Activated CD8-positive, alpha-beta T cell treated with anti-CD3 and anti-CD28 coated beads for 36 hours (primary cell): ENCODE data around the gene PREX1. TPM values are rescaled to one million over a fixed set of nuclear protein-coding genes. Genes with fewer than 3 reads are reported as not detected.

ENCODE experiments used
- ATAC-seq: fragments of 200-7000 bp; cut with Tn5 transposase; one replicate; pipeline ENCODE4 v1.10.0; 2021; ENCODE audit warnings: mild to moderate bottlenecking, moderate library complexity
- CTCF ChIA-PET: fragments of 350-600 bp; sonication (Branson Sonifier 250); formaldehyde crosslinking; loops from one replicate; lab custom pipeline; 2021; ENCODE audit warnings: antibody characterized with exemption; lab: Charles Lee
- POLR2A ChIA-PET: fragments of 350-600 bp; sonication (Branson Sonifier 250); formaldehyde crosslinking; loops from one replicate; lab custom pipeline; 2021; ENCODE audit warnings: antibody characterized with exemption; lab: Charles Lee
- DNase-seq: peaks from one replicate; pipeline ENCODE4 v3.0.0-alpha.2; 2020
- H3K27ac Mint-ChIP-seq: one replicate; pipeline ENCODE4 v1.8.0; 2021; ENCODE audit warnings: mild to moderate bottlenecking, mixed read lengths
- H3K27me3 Mint-ChIP-seq: one replicate; pipeline ENCODE4 v1.8.0; 2021; ENCODE audit warnings: mixed read lengths
- H3K36me3 Mint-ChIP-seq: one replicate; pipeline ENCODE4 v1.8.0; 2021; ENCODE audit warnings: low read depth, mixed read lengths
- H3K4me1 Mint-ChIP-seq: one replicate; pipeline ENCODE4 v1.8.0; 2021; ENCODE audit warnings: low read depth, mixed read lengths
- H3K4me3 Mint-ChIP-seq: one replicate; pipeline ENCODE4 v1.8.0; 2021; ENCODE audit warnings: mild to moderate bottlenecking, moderate library complexity, mixed read lengths
- H3K9me3 Mint-ChIP-seq: one replicate; pipeline ENCODE4 v1.8.0; 2021; ENCODE audit warnings: mixed read lengths
- CTCF ChIP-seq: fragments of 200-600 bp; IDR thresholded peaks from one replicate; pipeline ENCODE4 v1.8.0; 2022; ENCODE audit warnings: antibody characterized with exemption, mild to moderate bottlenecking
- intact Hi-C: fragments of 100-400 bp; cut with micrococcal nuclease; formaldehyde crosslinking; loops from one replicate; pipeline ENCODE4 v1.10.0; 2022
- total RNA-seq, 2 experiments: library from RNA; stranded (reverse); gene quantifications; one replicate each; pipeline ENCODE4 v1.2.3, GENCODE V29; 2021

Gene PREX1
- total RNA-seq, 2 experiments from 2014 or later, result 79.7 to 80.5 TPM

DNA sequence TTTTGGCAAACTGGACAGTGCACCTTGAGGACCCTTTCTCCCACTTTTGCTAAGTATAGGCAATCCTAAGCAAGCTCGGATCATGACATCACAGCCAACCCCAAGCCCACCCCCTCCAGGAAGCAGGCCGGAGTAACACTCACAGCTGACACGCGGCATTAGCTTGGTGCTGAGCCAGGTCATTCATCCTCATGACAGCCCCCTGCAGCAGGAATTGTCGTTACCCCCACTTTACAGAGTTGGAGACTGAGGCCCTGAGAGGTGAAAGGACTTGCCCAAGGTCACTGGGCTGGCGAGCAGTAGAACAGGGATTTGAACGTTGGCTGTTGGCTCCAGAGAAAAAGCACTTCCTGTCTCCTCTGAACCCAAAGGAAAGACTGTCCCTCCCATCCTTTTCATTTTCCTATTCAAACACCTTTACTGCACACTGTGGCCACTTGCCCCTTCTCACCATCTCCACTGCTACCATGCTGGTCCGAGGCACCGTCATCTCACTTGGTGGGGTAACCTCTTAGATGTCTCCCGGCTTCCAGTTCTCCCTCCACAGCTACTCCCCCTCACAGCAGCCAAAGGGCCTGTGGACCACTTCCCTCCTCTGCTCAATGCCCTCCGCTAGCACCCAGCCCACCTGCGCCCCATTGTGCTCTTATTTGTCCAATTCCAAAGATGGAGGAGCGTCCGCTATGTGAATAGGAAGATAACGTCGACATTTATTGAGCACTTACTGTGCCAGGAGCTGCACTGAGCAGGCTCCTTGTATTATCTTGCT lies 84.7 kb downstream of the PREX1 start:
- ChIA-PET CTCF (interaction anchor here (0.9 kb wide), 1 partner anchor 11 kb away, joined by 3 read pairs; no protein-coding TSS in a partner anchor), POLR2A (interaction anchor here (0.9 kb wide), 1 partner anchor 27 kb away, joined by 4 read pairs; no protein-coding TSS in a partner anchor)
- Mint-ChIP-seq H3K9me3 (no peaks in the 10 kb centered on the region), H3K4me3 (no peak overlapping the region), H3K4me1 (peaks cover 41% of the 10 kb centered on the region), H3K27me3 (no peaks in the 10 kb centered on the region), H3K27ac (peak overlapping the region; percentile 31), H3K36me3 (peaks cover 33% of the 10 kb centered on the region)
- ATAC-seq (no peak), DNase-seq (no peak)
- TF ChIP-seq CTCF, result no peak
- intact Hi-C loops, result no loop called here

- ChIA-PET POLR2A (interaction anchor here (5.0 kb wide), 1 partner anchor 18 kb away, joined by 28 read pairs; no protein-coding TSS in a partner anchor), CTCF (no interaction called here)
- Mint-ChIP-seq H3K27ac (no peak overlapping the region), H3K9me3 (no peaks in the 10 kb centered on the region), H3K4me1 (peaks cover 44% of the 10 kb centered on the region), H3K4me3 (no peak overlapping the region), H3K27me3 (no peaks in the 10 kb centered on the region), H3K36me3 (peaks cover 40% of the 10 kb centered on the region)
- ATAC-seq (no peak), DNase-seq (no peak)
- intact Hi-C loops, result no loop called here
- TF ChIP-seq CTCF, result no peak
Measured at GRCh38 chr20:48742233-48742632, 85.6 kb downstream of the PREX1 start.

DNA sequence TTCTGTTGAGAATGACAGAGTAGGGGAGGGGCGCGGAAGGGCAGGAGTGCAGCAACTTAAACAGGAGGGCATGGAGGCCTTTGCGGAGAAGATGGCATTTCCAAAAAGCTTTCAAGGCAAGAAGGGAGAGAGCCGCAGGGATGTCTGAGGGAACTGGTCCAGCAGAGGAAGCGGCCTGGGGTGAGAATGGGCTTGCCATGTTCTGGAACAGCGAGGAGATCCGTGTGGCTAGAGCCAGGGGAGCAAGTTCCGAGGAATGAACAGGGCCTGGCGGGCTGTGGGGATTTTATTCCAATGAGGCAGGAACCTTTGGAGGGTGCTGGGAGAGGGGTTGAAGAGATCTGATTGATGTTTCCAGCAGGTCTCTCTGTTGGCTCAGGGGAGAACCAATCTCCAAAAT lies 86.1 kb downstream of the PREX1 start:
- Mint-ChIP-seq H3K27me3 (no peaks in the 10 kb centered on the region), H3K4me1 (peaks cover 50% of the 10 kb centered on the region), H3K4me3 (no peak overlapping the region), H3K36me3 (peaks cover 44% of the 10 kb centered on the region), H3K9me3 (no peaks in the 10 kb centered on the region), H3K27ac (no peak overlapping the region)
- TF ChIP-seq CTCF, result no peak
- ChIA-PET CTCF (interaction anchor here (1.0 kb wide), 1 partner anchor 31 kb away, joined by 4 read pairs; no protein-coding TSS in a partner anchor), POLR2A (interaction anchor here (1.2 to 5.0 kb wide), 2 partner anchors 11 to 18 kb away, joined by 3 to 28 read pairs; no protein-coding TSS in a partner anchor)
- ATAC-seq, result no peak
- DNase-seq, result no peak
- intact Hi-C loops, result no loop called here

- intact Hi-C loops, result no loop called here
Measured at GRCh38 chr20:48740712-48741111, 87.1 kb downstream of the PREX1 start.

More at GRCh38 chr20:48740712-48741111, 87.1 kb downstream of the PREX1 start:
- ChIA-PET CTCF (interaction anchor here (1.0 kb wide), 1 partner anchor 32 kb away, joined by 4 read pairs; no protein-coding TSS in a partner anchor), POLR2A (interaction anchor here (0.7 to 9.3 kb wide), 11 partner anchors 8 to 446 kb away, joined by 3 to 81 read pairs (median 4); no protein-coding TSS in a partner anchor)
- H3K4me3 Mint-ChIP-seq, result no peak overlapping the region
- H3K36me3 Mint-ChIP-seq, result peaks cover 52% of the 10 kb centered on the region
- no peaks in the 10 kb centered on the region for H3K9me3 Mint-ChIP-seq
- no peak overlapping the region for H3K27ac Mint-ChIP-seq
- DNase-seq, result no peak
- peaks cover 57% of the 10 kb centered on the region for H3K4me1 Mint-ChIP-seq
- no peak for TF ChIP-seq CTCF
- no peak for ATAC-seq
- no peaks in the 10 kb centered on the region for H3K27me3 Mint-ChIP-seq
